GM18861 (cell line): ENCODE measurements around the gene CACNB2.

Experiments
- ATAC-seq: cut with Tn5 transposase; IDR thresholded peaks from one replicate; pipeline ENCODE4 v1.9.1; 2021; ENCODE audit not compliant: unreplicated experiment

CACNB2 gene

GRCh38 chr10:18224626-18225445 lies 84.6 kb downstream of the CACNB2 start:
- no peak for ATAC-seq

DNA sequence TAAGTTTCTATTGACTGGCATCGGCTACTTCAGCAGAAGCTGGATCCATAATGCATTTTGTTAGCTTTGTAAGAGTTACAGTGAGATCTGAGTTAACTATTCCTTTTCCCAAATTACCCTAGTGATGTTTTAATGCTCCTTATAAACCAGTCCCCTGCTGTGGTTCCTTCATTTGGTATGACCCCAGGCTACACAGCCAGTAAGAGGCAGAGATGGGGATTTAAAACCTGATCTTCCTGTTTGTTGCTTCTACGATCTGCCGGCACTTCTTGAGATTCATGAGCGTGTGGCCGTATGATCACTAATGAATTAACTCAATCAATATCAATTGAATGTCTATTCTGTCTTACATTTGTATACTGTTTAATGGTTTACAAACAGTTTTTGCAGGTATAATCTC lies 86.1 kb downstream of the CACNB2 start:
- no peak for ATAC-seq

DNA sequence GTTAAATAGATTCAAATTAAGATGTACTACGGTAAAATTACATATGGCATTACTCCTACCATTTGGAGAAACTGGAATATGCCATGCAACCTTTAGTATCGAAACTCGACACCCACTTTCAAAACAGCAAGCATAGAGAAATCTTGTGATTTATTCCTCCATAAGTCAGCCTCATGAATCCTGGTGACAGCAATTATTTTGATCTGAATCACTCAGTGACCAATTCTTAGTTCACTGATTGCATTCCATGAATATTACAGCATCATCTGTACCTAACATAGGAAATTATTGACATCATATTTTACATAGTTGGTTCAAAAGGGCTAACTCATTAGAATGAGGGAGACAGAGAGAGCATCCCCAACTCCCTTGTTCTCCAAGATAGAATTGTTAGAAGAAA lies 89.6 kb downstream of the CACNB2 start:
- ATAC-seq = no peak

DNA sequence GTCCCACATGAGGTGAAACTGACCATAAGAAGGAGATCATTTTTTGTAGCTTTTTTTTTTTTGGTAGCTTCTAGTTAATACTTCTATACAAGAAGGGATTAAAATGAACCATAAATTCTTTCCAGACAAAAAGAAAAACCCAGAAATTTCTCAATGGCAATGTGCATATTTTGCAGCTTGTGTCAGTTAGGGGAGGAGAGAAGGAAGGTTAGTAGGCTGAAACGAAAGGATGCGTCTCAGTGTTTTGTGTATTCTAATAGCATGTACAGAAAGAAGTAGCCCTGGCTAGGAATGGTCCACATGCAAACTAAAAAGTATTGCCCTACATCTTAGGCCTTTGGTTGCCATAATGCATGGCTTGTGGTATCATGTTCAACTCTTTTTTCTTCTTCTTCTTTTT lies 90.6 kb downstream of the CACNB2 start:
- no peak for ATAC-seq

DNA sequence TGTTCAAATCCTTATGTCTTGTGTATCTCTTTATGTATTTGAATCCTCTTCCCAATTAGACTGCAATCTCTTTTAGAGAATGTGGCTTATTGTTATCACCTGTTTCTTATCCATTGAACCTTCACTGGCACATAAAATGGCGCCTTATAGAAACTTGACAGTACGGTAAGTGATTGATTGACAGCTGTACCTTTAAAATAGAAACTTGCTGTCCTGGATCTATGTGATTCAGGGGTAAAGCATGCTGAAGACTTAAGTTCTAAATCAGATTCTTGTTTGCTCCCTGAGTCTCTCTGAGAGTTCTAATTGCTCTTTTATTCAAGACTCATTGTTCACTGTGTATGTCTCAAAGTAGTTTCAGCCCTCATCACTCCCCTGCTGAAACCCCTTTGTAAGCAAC lies 91.3 kb downstream of the CACNB2 start:
- ATAC-seq = no peak

DNA sequence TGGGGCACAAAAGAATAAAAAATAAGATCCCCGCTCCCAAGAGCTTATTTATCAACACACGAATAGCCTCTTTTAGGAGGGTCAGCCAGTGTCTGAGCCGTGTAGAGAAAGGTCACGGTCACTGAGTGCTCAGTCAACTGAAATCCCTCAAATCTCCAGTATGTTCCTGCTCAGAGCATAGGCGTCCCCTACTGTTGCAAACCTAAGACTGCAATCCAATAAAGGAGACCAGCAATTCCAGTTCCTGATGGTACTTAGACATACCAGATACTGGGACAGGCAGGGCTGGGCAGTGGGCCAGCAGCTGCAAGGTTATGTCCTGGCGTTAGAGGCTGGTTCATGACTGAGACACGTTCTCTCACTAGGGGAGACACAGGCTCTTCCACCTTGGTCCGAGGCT lies 93.6 kb downstream of the CACNB2 start:
- no peak for ATAC-seq

GRCh38 chr10:18235477-18235876 lies 95.3 kb downstream of the CACNB2 start:
- ATAC-seq = no peak

- ATAC-seq = no peak
Measured at GRCh38 chr10:18236756-18237155, 96.5 kb downstream of the CACNB2 start.

DNA sequence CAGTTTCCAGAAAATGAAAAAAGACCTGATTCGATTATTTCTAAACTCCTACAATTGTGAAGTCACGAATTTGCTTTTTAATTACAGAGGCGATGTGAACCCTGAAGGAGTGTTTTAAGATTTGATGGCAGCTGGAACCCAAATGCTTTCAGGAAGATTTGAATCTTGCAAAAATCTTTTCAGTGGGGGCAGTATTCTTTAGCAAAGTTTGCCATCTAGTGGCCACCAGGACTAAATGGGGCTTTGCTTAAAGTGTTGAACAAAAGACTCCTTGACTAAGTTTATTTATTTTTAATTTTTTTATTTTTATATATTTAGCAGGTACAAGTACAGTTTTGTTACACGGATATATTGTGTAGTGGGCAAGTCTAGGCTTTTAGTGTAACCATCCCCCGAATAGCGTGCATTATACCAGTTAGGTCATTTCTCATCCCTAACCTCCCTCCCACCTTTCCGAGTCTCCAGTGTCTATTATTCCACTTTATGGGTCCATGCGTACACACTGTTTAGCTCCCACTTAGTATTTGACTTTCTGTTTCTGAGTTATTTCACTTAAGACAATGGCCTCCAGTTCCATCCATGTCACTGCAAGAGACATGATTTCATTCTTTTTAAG lies 98.8 kb downstream of the CACNB2 start:
- ATAC-seq = no peak

DNA sequence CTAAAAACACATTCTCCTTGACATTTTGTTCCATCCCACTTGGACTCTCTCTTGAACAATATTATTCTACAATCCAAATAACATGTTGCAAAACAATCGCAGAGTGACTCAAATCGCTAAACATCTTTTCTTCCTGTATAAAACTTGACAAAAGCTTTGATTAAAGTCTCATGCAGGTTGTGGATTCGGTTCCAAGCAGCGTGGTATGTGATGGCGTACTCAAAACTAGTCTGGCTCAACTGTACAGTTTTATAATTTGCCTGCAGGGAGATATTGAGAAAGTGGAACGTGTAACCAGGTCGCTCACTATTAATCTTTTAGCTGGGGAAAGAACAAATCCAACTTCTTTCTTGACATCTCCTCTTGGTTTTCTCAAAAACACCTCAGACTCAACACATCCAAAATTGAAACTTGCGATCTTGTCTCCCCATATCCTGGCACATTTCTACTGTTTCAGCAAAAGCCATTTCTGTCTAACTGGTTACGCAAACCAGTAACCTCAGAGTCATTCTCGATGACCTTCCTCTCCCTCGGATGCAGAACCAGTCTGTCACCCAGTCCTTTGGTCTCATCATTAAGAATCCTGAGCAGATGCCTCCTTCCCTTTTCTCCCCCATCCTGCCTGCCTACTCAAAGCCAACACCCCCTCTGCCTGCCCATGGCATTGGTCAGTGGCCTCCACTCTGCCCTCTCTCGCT lies 100.1 kb downstream of the CACNB2 start:
- ATAC-seq = no peak

GRCh38 chr10:18246967-18247366 lies 106.7 kb downstream of the CACNB2 start:
- ATAC-seq = no peak

- no peak for ATAC-seq
Measured at GRCh38 chr10:18252086-18252485, 111.9 kb downstream of the CACNB2 start.

DNA sequence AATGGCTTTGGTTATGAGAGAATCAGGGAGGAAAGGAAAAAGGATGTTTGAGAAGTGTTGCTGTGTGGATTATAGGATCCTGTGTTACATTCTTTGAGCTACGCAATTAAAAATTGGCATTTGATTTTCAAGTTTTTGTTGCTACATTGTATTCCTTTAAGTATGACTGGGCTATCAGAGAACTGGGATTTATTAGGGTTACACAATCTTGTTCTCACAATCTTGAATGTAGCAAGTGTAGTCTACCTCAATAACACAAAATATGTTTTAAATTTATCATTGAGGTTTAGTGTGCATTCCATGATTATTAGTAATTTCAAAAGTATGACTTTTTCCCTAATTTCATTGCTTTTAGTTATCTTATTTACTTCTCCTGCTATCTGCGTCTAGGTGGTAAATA lies 113.9 kb downstream of the CACNB2 start:
- ATAC-seq = no peak

DNA sequence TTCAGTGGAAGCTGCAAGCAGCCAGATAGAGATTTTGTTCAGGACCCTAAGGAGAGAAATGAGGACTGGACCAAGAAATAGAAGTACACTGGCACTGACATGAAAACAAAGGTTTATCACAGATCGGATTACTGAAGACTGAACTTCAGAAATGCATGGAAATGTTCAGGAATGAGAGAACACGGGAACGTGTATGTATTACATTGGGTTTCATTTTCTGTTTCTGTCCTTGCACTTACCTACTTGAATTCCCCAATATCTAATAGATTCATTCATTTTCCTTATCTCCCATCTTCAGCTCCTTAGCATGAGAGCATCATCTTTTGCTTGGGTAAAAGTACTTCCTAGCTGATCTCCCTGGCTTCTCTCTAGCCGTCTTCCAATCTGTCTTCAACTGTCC lies 114.5 kb downstream of the CACNB2 start:
- ATAC-seq = no peak

- no peak for ATAC-seq
Measured at GRCh38 chr10:18260310-18260922, 120.2 kb downstream of the CACNB2 start.

GRCh38 chr10:18261063-18261610 lies 120.9 kb downstream of the CACNB2 start:
- ATAC-seq = no peak

DNA sequence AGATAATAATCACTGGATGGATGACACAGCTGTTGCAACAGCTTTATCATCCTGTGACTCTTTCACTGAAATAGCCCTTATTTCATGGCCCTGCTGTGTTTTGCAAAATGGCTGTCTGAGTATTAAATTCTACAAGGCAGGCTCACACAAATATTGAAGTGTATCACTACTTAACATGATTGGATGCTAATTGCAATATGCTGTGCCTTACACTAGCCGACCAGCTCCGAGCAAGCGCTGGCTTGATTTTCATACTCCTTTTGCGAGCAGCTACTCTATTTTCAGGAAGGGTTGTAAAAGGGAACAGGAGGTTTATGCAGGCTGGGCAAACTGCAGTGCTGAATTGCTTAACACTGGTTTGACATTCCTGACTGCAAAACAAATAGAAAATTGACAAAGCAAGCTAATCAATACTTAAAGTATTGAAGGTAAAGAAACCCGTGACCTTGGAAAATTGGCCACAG lies 121.6 kb downstream of the CACNB2 start:
- ATAC-seq = no peak

DNA sequence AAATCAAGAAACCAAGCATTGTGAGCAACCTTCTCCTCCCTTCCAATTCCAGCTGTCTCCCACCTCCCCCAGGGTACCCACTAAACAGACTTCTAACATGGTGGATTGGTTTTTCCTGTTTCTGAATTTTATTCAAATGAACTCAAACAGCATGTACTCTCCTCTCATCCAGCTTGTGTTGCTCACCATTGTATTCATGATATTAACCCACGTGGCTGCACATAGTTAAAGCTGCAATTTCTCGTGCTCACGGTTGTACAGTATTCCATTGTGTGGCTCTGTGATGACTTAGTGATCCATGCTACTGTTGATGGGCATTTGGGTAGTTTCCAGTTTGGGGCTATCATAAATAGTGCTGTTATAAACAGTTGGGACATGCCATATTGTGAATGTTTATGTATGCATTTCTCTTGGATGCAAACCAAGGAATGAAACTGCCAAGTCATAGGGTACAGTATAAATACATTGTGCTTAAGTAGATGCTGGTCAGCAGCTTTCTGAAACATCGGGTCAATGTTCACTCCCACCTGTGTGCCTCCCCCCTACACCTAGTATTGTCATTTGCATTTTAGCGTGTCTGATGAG lies 124.3 kb downstream of the CACNB2 start:
- ATAC-seq = no peak

DNA sequence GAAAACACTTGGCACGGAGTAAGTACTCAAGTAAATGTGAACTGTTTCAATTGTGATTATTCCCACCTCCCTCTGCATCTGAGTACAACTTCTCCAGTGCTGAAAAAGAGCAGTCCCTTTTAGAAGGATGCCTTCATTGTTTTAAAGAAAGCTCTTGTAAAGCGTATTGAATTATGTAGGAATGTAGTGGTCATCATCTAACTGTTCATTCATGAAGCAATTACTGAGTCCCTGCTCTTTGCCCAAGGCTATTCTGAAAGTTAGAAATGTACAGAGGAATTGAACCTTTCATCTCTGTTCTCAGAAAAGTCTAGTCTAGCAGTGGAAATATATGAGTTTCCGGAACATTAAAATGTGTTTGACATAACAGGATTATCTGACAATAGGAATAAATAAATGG lies 127.8 kb downstream of the CACNB2 start:
- ATAC-seq = no peak

DNA sequence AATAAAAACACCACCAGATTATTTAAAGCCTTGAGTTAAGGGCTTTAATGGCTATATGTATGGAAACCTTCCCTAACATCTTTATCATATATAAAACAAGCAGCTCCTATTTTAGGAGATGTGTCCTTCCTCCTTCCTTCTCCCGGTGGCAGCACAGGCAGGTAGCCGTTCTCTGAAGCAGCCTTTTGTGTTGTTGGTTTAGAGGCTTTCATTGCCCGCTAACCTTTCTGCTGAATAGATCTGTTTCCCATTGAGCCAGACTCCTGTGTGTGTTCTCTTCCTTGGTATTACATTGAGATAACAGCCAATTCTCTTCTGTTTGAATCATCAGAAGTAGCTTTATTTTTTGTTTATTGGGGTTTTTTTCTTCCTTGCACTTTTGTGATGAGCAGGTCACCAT lies 131.3 kb downstream of the CACNB2 start:
- ATAC-seq = no peak

DNA sequence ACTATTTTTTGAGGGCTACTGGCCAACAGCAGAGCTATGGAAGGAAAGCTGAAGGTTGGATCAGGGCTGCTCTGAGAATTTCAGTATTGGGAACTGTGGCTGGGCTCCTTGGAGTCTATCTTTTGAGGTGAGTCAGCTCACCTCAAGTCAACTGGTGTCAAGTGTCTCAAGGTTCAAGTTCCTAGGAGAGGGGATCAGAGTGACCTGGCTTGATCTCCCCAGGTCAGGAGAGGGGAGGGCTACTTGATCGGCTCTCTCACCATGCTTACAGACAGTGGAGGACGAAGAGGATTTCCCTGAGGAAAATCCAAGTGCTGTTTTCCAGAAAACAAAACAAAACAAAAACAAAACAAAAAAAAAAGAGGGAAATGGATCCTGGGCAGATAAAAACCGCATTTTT lies 132.8 kb downstream of the CACNB2 start:
- ATAC-seq = no peak
